ENCODE results near the gene UBXN1.
"Not testable (repeated sequence)": the region's sequence is repeated elsewhere in the genome, so short reads cannot be mapped to it uniquely, and the experiment has no call there.

UBXN1 gene

DNA sequence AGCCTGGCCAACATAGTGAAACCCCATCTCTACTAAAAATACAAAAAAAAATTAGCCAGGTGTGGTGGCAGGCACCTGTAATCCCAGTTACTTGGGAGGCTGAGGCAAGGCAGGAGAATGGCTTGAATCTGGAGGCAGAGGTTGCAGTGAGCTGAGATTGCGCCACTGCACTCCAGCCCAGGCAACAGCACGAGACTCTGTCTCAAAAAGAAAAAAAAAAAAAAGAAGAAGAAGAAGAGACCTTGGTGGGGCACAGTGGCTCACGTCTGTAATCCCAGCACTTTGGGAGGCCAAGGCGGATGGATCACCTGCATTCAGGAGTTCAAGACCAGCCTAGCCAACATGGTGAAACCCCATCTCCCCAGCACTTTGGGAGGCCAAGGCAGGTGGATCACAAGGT, 25.0 kb upstream of the UBXN1 start:
- H3K4me3 ChIP-seq (replicated peaks; ENCODE audit: insufficient read depth, low read length); H3K27ac ChIP-seq (replicated peaks); H3K27me3 ChIP-seq (ENCODE audit: insufficient read depth, poor library complexity, severe bottlenecking): not testable (repeated sequence)
- DNase-seq (ENCODE audit: low read depth in 1 of 2, low spot score in 1 of 2): peak in 1 of 2 experiments; percentile 49

GRCh38 chr11:62702246-62702645, 23.4 kb upstream of the UBXN1 start:
- Histone ChIP-seq H3K4me3 (replicated peaks; ENCODE audit: insufficient read depth, low read length) (no peak overlapping the region), H3K27ac (replicated peaks) (no peak overlapping the region), H3K27me3 (ENCODE audit: insufficient read depth, poor library complexity, severe bottlenecking) (no peaks in the 10 kb centered on the region)
- no peak for TF ChIP-seq SPI1 (IDR thresholded peaks at IDR 0.05; ENCODE audit: borderline replicate concordance, low read depth)
- TF ChIP-seq GABPA (IDR thresholded peaks at IDR 0.05; ENCODE audit: low read depth): no peak
- TF ChIP-seq, protein P1, sequence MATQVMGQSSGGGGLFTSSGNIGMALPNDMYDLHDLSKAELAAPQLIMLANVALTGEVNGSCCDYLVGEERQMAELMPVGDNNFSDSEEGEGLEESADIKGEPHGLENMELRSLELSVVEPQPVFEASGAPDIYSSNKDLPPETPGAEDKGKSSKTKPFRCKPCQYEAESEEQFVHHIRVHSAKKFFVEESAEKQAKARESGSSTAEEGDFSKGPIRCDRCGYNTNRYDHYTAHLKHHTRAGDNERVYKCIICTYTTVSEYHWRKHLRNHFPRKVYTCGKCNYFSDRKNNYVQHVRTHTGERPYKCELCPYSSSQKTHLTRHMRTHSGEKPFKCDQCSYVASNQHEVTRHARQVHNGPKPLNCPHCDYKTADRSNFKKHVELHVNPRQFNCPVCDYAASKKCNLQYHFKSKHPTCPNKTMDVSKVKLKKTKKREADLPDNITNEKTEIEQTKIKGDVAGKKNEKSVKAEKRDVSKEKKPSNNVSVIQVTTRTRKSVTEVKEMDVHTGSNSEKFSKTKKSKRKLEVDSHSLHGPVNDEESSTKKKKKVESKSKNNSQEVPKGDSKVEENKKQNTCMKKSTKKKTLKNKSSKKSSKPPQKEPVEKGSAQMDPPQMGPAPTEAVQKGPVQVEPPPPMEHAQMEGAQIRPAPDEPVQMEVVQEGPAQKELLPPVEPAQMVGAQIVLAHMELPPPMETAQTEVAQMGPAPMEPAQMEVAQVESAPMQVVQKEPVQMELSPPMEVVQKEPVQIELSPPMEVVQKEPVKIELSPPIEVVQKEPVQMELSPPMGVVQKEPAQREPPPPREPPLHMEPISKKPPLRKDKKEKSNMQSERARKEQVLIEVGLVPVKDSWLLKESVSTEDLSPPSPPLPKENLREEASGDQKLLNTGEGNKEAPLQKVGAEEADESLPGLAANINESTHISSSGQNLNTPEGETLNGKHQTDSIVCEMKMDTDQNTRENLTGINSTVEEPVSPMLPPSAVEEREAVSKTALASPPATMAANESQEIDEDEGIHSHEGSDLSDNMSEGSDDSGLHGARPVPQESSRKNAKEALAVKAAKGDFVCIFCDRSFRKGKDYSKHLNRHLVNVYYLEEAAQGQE (IDR thresholded peaks at IDR 0.05; ENCODE audit: insufficient replicate concordance, low read depth): no peak
- TF ChIP-seq, protein P2, sequence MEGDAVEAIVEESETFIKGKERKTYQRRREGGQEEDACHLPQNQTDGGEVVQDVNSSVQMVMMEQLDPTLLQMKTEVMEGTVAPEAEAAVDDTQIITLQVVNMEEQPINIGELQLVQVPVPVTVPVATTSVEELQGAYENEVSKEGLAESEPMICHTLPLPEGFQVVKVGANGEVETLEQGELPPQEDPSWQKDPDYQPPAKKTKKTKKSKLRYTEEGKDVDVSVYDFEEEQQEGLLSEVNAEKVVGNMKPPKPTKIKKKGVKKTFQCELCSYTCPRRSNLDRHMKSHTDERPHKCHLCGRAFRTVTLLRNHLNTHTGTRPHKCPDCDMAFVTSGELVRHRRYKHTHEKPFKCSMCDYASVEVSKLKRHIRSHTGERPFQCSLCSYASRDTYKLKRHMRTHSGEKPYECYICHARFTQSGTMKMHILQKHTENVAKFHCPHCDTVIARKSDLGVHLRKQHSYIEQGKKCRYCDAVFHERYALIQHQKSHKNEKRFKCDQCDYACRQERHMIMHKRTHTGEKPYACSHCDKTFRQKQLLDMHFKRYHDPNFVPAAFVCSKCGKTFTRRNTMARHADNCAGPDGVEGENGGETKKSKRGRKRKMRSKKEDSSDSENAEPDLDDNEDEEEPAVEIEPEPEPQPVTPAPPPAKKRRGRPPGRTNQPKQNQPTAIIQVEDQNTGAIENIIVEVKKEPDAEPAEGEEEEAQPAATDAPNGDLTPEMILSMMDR (IDR thresholded peaks at IDR 0.05; ENCODE audit: insufficient read depth, low read length): no peak
- no peak for TF ChIP-seq POLR2AphosphoS5 (IDR thresholded peaks at IDR 0.05; ENCODE audit: low read depth)
- DNase-seq (ENCODE audit: low read depth in 1 of 2, low spot score in 1 of 2): no peak

DNA sequence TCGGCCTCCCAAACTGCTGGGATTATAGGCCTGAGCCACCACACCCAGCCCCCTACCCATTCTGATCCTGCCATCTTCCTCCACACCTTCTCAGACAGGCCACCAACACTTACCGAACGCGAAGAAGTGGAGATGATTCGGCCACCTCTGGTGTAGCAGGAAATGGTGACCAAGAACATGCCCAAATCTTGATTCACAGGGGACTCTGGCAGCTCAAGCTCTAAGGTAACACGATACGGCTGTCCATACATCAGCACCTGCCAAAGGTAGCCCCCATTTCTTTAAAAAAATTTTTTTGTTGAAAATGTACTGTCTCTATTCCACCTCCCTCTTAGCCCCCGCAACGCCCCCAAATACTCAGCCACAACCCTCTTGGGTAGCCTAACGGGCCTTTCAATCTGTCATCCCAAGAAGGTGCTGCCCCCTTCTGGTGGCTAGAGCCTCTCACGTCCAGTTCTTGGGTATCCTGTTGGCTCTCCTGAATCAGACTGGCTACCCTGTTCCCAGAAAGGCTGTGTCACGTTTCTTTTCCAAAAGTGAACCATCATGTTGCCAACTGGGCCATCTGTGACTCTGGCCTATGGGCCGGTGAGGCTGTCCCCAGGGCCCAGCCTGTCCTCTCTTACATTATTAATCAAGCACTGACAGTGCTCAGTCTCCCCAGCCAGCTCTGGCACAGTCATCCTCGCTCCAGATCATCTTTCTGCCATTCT, 15.7 kb upstream of the UBXN1 start:
- no peak overlapping the region for H3K27ac ChIP-seq (replicated peaks)
- TF ChIP-seq, protein P2 (IDR thresholded peaks at IDR 0.05; ENCODE audit: insufficient read depth, low read length): peak; percentile 78
- no peak for TF ChIP-seq GABPA (IDR thresholded peaks at IDR 0.05; ENCODE audit: low read depth)
- TF ChIP-seq SPI1 (IDR thresholded peaks at IDR 0.05; ENCODE audit: borderline replicate concordance, low read depth): no peak
- TF ChIP-seq, protein P1 (IDR thresholded peaks at IDR 0.05; ENCODE audit: insufficient replicate concordance, low read depth): no peak
- no peak for TF ChIP-seq POLR2AphosphoS5 (IDR thresholded peaks at IDR 0.05; ENCODE audit: low read depth)
- DNase-seq (ENCODE audit: low read depth in 1 of 2, low spot score in 1 of 2): peak in 1 of 2 experiments; percentile 77
- H3K4me3 ChIP-seq (replicated peaks; ENCODE audit: insufficient read depth, low read length): no peak overlapping the region
- no peaks in the 10 kb centered on the region for H3K27me3 ChIP-seq (ENCODE audit: insufficient read depth, poor library complexity, severe bottlenecking)

GRCh38 chr11:62693624-62694023, 14.8 kb upstream of the UBXN1 start:
- not testable (repeated sequence) for H3K27ac ChIP-seq (replicated peaks); DNase-seq (ENCODE audit: low read depth in 1 of 2, low spot score in 1 of 2); H3K27me3 ChIP-seq (ENCODE audit: insufficient read depth, poor library complexity, severe bottlenecking); H3K4me3 ChIP-seq (replicated peaks; ENCODE audit: insufficient read depth, low read length)
